ENCODE results near the gene SHD. TPM values are rescaled to one million over a fixed set of nuclear protein-coding genes. Genes with fewer than 3 reads are reported as not detected.
A peak's percentile ranks its signal among the peaks of the same experiment; 100 is the strongest.

The SHD gene
- total and polyA plus RNA-seq, 2 donors (not counting 3 experiments of a cell fraction or from before 2014, with no cell fraction given): not detected

GRCh38 chr19:4295972-4296771, 17.1 kb downstream of the SHD start:
- no peak overlapping the region for H3K4me2 ChIP-seq (ENCODE audit: insufficient read depth, low read length)
- no peak overlapping the region for H3K27ac ChIP-seq (ENCODE audit: insufficient read depth, low read depth, low read length)
- POLR2A ChIA-PET: interaction anchor here (0.5 kb wide), 1 partner anchor 15 kb away, joined by 3 read pairs; no protein-coding TSS in a partner anchor
- H3K79me2 ChIP-seq (ENCODE audit: control insufficient read depth, insufficient read depth, low read length): no peaks in the 10 kb centered on the region
- no peak overlapping the region for H2AFZ ChIP-seq (ENCODE audit: low read depth, low read length)
- DNase-seq (ENCODE audit: low read depth, low spot score) (peak; percentile 18), FAIRE-seq (no peak)
- no peaks in the 10 kb centered on the region for H3K4me1 ChIP-seq (ENCODE audit: control insufficient read depth, extremely low read depth, insufficient read depth, low read length)
- no peaks in the 10 kb centered on the region for H4K20me1 ChIP-seq (replicated peaks; ENCODE audit: control insufficient read depth, extremely low read depth, insufficient read depth, low read length)
- CTCF ChIA-PET: interaction anchor here (0.6 to 2.0 kb wide), 4 partner anchors 20 to 56 kb away, joined by 3 to 7 read pairs (median 5); no protein-coding TSS in a partner anchor
- no peaks in the 10 kb centered on the region for H3K27me3 ChIP-seq (ENCODE audit: control insufficient read depth in 2 of 2, insufficient read depth in 2 of 2, low read length in 2 of 2)
- no peak overlapping the region for H3K4me3 ChIP-seq (replicated peaks in 1 of 3; ENCODE audit: insufficient read depth in 1 of 3, low read depth in 1 of 3, low read length in 3 of 3)
- BruUV-seq (replicated peaks): no TSS peak
- H3K9me1 ChIP-seq (replicated peaks; ENCODE audit: control insufficient read depth, extremely low read depth, insufficient read depth, low read length): no peaks in the 10 kb centered on the region
- H3K36me3 ChIP-seq (ENCODE audit: control insufficient read depth in 2 of 2, extremely low read depth in 1 of 2, insufficient read depth in 2 of 2, low read length in 2 of 2): no peaks in the 10 kb centered on the region
- intact Hi-C loops (cut with micrococcal nuclease): no loop called here
- H3K9me3 ChIP-seq (replicated peaks; ENCODE audit: control insufficient read depth, insufficient read depth, low read length): no peaks in the 10 kb centered on the region
- H3K9ac ChIP-seq (replicated peaks; ENCODE audit: extremely low read depth, insufficient read depth, low read length): no peak overlapping the region
- dilution Hi-C loops (cut with MboI; ENCODE audit: extremely low pct_ligation_motif_present, low sequenced_read_pairs): no loop called here
- TF ChIP-seq GATA2 (IDR thresholded peaks at IDR 0.05; ENCODE audit: insufficient read depth, insufficient read length, low read depth, low read length) (no peak), POLR2AphosphoS5 (IDR thresholded peaks at IDR 0.05; ENCODE audit: insufficient read depth, low read depth, low read length) (no peak), POLR2A (IDR thresholded peaks at IDR 0.05; ENCODE audit: low read depth, low read length) (no peak), EZH2 (IDR thresholded peaks at IDR 0.05; ENCODE audit: borderline replicate concordance, low read depth, low read length, severe bottlenecking) (no peak), MYC (IDR thresholded peaks at IDR 0.05; ENCODE audit: low read depth, low read length) (no peak), JUN (IDR thresholded peaks at IDR 0.05; ENCODE audit: borderline replicate concordance, insufficient read depth, insufficient read length, low read depth) (no peak), FOS (IDR thresholded peaks at IDR 0.05; ENCODE audit: borderline replicate concordance, insufficient read depth, low read length) (no peak)
- TF ChIP-seq, protein P1, sequence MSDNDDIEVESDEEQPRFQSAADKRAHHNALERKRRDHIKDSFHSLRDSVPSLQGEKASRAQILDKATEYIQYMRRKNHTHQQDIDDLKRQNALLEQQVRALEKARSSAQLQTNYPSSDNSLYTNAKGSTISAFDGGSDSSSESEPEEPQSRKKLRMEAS (IDR thresholded peaks at IDR 0.05; ENCODE audit: insufficient read depth, insufficient read length): no peak
